GM21576 (cell line): Measurements from ENCODE around the gene ANGEL2.

Source experiments
- ATAC-seq: cut with Tn5 transposase; IDR thresholded peaks from one replicate; pipeline ENCODE4 v1.9.1; 2021; ENCODE audit warnings: mild to moderate bottlenecking, moderate library complexity; ENCODE audit not compliant: unreplicated experiment

The ANGEL2 gene

GRCh38 chr1:212954514-212954913 is 61.2 kb downstream of the ANGEL2 start:
- ATAC-seq, result no peak

DNA sequence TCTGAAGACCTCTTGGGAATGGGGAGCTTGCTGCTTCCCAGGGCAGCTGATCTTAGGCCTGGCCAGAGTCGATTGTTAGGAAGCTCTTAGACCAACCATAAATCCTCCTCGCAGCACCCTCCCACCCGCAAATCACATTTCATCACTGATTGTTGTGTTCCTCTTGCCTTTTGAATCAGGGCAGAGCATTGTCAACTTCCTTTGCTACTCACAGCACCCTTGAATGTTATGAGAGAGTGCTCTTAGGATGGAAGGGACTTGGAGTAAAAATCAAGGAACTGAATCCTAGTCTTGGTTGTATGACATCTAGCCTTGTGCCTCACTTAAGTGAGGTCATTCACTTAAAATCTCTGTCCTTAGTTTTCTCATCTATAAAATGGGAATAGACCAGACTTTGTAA is 62.3 kb downstream of the ANGEL2 start:
- no peak for ATAC-seq

DNA sequence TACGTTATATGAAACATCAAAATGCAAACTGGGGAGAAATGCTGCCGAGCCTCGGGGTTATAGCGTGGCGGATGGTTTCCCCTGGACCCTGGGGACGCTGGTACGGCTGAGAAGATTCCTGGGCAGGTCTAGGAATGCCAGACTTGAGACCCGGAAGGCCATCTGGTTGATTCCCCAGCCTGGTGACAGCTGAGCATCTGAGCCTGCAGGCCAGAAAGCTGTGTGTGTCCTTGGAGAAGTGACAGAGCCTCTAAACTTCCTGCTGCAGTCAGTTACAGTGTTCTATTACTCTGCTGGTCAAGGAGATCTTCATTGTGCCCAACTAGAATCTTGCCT is 63.1 kb downstream of the ANGEL2 start:
- ATAC-seq, result no peak

GRCh38 chr1:212951947-212952640 is 63.6 kb downstream of the ANGEL2 start:
- no peak for ATAC-seq

DNA sequence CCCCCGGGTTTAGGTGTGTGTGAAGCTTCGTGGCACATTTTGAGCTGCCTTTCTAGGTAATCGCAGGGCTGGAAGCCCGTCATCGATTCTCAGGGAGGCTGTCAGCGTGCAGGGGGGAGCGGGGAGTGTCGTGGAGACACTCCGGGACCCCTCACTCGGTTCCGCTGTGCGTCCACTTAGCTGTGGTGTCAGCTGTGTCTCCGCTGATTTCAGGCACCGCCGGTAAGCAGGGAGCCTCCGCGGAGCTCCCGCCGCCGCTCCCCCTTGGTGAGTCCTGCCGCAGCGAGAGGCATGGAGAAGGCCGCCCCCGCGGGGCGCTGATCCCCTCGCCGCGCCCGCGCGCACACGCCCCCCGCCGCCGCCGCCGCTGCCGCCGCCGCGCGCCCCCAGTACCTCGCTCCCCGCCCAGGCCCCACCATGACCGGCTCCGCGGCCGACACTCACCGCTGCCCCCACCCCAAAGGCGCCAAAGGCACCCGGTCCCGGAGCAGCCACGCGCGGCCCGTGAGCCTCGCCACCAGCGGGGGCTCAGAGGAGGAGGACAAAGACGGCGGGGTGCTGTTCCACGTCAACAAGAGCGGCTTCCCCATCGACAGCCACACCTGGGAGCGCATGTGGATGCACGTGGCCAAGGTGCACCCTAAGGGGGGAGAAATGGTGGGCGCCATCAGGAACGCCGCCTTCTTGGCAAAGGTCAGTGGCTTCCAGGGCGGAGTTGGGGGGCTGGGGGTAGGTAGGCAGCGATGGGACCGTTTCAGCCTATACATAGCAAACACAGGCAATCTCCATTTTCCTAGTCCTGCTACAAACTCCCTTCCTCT is 64.3 kb downstream of the ANGEL2 start:
- ATAC-seq, result no peak

- peak; percentile 92 for ATAC-seq
These were observed 65.2 kb downstream of the ANGEL2 start, which contains the start of gene VASH2 for GRCh38 chr1:212950243-212951125. TSS of gene VASH2 (plus strand) at chr1:212950541. CDS start at chr1:212951543, 1,002 bp downstream.

- ATAC-seq, result no peak
These were observed 65.9 kb downstream of the ANGEL2 start for GRCh38 chr1:212949771-212950170.

GRCh38 chr1:212946872-212947271 is 68.8 kb downstream of the ANGEL2 start:
- ATAC-seq, result no peak

GRCh38 chr1:212945463-212946160 is 70.1 kb downstream of the ANGEL2 start:
- no peak for ATAC-seq

- no peak for ATAC-seq
These were observed 70.6 kb downstream of the ANGEL2 start for GRCh38 chr1:212945056-212945455.

GRCh38 chr1:212944229-212944901 is 71.3 kb downstream of the ANGEL2 start:
- ATAC-seq, result peak; percentile 48

- no peak for ATAC-seq
These were observed 72.3 kb downstream of the ANGEL2 start for GRCh38 chr1:212943393-212943710.

DNA sequence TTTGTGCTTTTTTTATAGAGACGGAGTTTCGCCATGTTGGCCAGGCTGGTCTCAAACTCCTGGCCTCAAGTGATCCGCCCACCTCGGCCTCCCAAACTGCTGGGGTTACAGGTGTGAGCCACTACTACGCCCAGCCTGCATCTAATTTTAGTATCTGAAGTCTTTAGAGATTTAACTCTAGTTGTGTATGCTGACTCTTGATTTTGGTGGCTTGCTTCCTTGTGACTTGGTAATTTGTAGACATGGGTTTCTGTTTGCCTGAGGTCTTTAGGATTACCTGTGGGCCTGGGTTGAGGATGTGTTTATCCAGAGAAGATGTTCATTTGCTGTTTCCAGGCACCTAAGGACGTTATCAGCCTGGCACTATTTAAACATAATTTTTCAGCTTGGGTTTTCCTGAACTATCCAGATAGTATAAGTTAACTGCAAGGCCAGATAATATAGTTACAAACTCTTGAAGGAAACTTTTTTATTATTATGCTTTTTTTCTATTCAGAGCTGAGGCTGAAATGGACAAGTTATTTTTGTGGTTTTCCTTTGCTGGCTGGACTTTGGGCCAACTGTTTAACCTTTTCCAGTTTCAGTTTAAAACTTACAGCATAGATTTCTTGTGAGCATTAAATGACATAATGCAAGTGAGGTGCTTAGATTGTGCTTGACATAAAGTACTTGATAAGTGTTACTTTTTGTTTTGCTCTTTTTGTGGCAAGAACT is 72.8 kb downstream of the ANGEL2 start:
- no peak for ATAC-seq
